ENCODE measurements around the gene FAM117A.

GRCh38 chr17:49667854-49668253, 96.1 kb downstream of the FAM117A start:
- TF ChIP-seq ETV6 (CRISPR knock-in tag; IDR thresholded peaks at IDR 0.05) (no peak), ATF3 (CRISPR knock-in tag; conservative IDR thresholded peaks at IDR 0.05) (no peak), ZNF232 (CRISPR knock-in tag; IDR thresholded peaks at IDR 0.05) (no peak), CTCF (IDR thresholded peaks at IDR 0.05) (no peak), KAT7 (CRISPR knock-in tag; IDR thresholded peaks at IDR 0.05; ENCODE audit: borderline replicate concordance) (no peak), USF2 (CRISPR knock-in tag; IDR thresholded peaks at IDR 0.05) (no peak), E2F5 (CRISPR knock-in tag; IDR thresholded peaks at IDR 0.05) (no peak), ZNF263 (CRISPR knock-in tag; IDR thresholded peaks at IDR 0.05; ENCODE audit: low read depth) (no peak), ZNF317 (CRISPR knock-in tag; IDR thresholded peaks at IDR 0.05; ENCODE audit: borderline replicate concordance, low read depth) (no peak)
